Parathyroid adenoma (tissue), 2 donors: ENCODE results near the gene GUCY1A2.

ENCODE experiments used
- H2AFZ ChIP-seq: fragments of 300-600 bp; sonication (generic); one replicate; pipeline ENCODE4 v1.7.0; 2017; ENCODE audit warnings: antibody characterized with exemption, mild to moderate bottlenecking
- H3K27ac ChIP-seq: fragments of 300-600 bp; sonication (generic); one replicate; pipeline ENCODE4 v1.7.0; 2017
- H3K27me3 ChIP-seq: fragments of 300-600 bp; sonication (generic); one replicate; pipeline ENCODE4 v1.7.0; 2017; ENCODE audit warnings: low read length; ENCODE audit not compliant: control insufficient read depth, insufficient read depth
- H3K36me3 ChIP-seq: fragments of 300-600 bp; sonication (generic); one replicate; pipeline ENCODE4 v1.7.0; 2017; ENCODE audit warnings: low read length; ENCODE audit not compliant: control insufficient read depth, insufficient read depth
- H3K4me1 ChIP-seq: fragments of 300-600 bp; sonication (generic); one replicate; pipeline ENCODE4 v1.7.0; 2017; ENCODE audit warnings: control low read depth
- H3K4me2 ChIP-seq: fragments of 300-600 bp; sonication (generic); one replicate; pipeline ENCODE4 v1.7.0; 2017; ENCODE audit warnings: low read length
- H3K4me3 ChIP-seq: fragments of 300-600 bp; sonication (generic); one replicate; pipeline ENCODE4 v1.7.0; 2017; ENCODE audit warnings: low read depth, low read length
- H3K79me2 ChIP-seq: fragments of 300-600 bp; sonication (generic); one replicate; pipeline ENCODE4 v1.7.0; 2017; ENCODE audit warnings: control low read depth
- H3K9ac ChIP-seq: fragments of 300-600 bp; sonication (generic); one replicate; pipeline ENCODE4 v1.7.0; 2017; ENCODE audit warnings: mild to moderate bottlenecking
- H3K9me3 ChIP-seq: fragments of 300-600 bp; sonication (generic); one replicate; pipeline ENCODE4 v1.7.0; 2017; ENCODE audit warnings: low read length; ENCODE audit not compliant: control insufficient read depth
- TF ChIP-seq, protein P1 (sequence below): fragments of 300-600 bp; sonication (generic); IDR thresholded peaks from one replicate; pipeline ENCODE4 v1.7.0; 2017; ENCODE audit warnings: antibody characterized with exemption, mild to moderate bottlenecking
- donor health status: primary hyperparathyroidism.

GUCY1A2 gene

GRCh38 chr11:106728859-106729258 is 289.4 kb downstream of the GUCY1A2 start:
- H3K36me3 ChIP-seq: no peaks in the 10 kb centered on the region
- no peak overlapping the region for H3K27ac ChIP-seq
- no peaks in the 10 kb centered on the region for H3K9me3 ChIP-seq
- H2AFZ ChIP-seq: no peak overlapping the region
- H3K4me2 ChIP-seq: no peak overlapping the region
- no peak overlapping the region for H3K4me3 ChIP-seq
- no peaks in the 10 kb centered on the region for H3K79me2 ChIP-seq
- TF ChIP-seq, protein P1, sequence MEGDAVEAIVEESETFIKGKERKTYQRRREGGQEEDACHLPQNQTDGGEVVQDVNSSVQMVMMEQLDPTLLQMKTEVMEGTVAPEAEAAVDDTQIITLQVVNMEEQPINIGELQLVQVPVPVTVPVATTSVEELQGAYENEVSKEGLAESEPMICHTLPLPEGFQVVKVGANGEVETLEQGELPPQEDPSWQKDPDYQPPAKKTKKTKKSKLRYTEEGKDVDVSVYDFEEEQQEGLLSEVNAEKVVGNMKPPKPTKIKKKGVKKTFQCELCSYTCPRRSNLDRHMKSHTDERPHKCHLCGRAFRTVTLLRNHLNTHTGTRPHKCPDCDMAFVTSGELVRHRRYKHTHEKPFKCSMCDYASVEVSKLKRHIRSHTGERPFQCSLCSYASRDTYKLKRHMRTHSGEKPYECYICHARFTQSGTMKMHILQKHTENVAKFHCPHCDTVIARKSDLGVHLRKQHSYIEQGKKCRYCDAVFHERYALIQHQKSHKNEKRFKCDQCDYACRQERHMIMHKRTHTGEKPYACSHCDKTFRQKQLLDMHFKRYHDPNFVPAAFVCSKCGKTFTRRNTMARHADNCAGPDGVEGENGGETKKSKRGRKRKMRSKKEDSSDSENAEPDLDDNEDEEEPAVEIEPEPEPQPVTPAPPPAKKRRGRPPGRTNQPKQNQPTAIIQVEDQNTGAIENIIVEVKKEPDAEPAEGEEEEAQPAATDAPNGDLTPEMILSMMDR: no peak
- H3K4me1 ChIP-seq: no peaks in the 10 kb centered on the region
- H3K27me3 ChIP-seq: no peaks in the 10 kb centered on the region
- H3K9ac ChIP-seq: no peak overlapping the region

GRCh38 chr11:106728379-106728778 is 289.9 kb downstream of the GUCY1A2 start:
- Histone ChIP-seq H3K4me1 (no peaks in the 10 kb centered on the region), H3K4me2 (no peak overlapping the region), H3K27ac (no peak overlapping the region), H3K36me3 (no peaks in the 10 kb centered on the region), H3K79me2 (no peaks in the 10 kb centered on the region), H3K9me3 (no peaks in the 10 kb centered on the region), H3K4me3 (no peak overlapping the region), H3K27me3 (no peaks in the 10 kb centered on the region), H3K9ac (no peak overlapping the region), H2AFZ (no peak overlapping the region)
- TF ChIP-seq, protein P1: no peak

DNA sequence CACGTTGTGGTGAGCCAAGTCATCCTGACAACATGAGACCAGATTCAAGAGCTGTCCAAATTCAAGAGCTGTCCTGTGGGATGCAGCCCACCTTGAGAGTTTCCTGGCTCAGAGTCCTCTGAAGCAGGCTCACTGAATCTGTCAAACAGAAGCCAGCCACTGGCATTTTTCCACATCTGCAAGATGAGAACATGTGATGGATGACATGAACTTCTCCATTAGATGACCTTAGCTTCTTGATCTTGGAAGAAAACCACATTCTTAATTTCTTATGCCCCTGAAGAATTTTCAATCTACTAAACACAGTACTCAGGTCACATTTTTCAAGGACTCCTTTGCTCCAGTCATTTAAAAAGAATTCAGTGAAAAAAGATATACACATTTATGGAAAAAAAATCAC is 291.0 kb downstream of the GUCY1A2 start:
- Histone ChIP-seq H3K4me1 (no peaks in the 10 kb centered on the region), H3K27me3 (no peaks in the 10 kb centered on the region), H3K9ac (no peak overlapping the region), H3K79me2 (no peaks in the 10 kb centered on the region), H3K27ac (no peak overlapping the region), H3K36me3 (no peaks in the 10 kb centered on the region), H3K4me3 (no peak overlapping the region), H2AFZ (no peak overlapping the region), H3K9me3 (no peaks in the 10 kb centered on the region), H3K4me2 (no peak overlapping the region)
- TF ChIP-seq, protein P1: no peak

DNA sequence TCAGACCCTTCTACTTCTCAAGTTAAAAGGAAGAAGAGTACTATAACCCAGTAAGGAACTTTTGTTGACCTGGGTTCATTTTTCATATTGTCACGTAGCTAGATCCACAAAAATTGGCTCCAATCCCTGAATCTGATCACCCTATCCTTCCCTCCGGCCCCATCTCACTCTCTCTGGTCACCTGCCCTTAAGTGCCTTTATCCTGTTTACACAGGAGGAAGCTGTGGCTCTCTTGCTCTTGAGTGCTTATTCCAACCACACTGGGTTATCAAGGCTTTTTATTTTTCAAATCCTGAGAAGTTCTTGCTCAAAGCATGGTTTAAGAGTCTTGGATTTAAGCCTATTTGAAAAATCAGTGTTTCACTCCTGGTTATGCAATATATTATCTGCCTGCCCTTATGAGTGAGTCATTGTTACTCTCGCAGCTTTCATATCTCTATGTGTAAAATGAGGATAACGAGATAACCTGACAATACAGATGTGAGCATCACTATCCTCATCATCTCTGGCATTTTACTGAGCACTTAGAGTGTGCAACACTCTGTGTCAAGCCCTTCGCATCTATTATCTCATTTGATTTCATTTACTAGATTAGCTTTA is 293.9 kb downstream of the GUCY1A2 start:
- no peaks in the 10 kb centered on the region for H3K27me3 ChIP-seq
- no peaks in the 10 kb centered on the region for H3K79me2 ChIP-seq
- no peaks in the 10 kb centered on the region for H3K4me1 ChIP-seq
- H2AFZ ChIP-seq: no peak overlapping the region
- TF ChIP-seq, protein P1: no peak
- H3K4me3 ChIP-seq: no peak overlapping the region
- no peaks in the 10 kb centered on the region for H3K36me3 ChIP-seq
- no peak overlapping the region for H3K9ac ChIP-seq
- H3K9me3 ChIP-seq: no peaks in the 10 kb centered on the region
- H3K4me2 ChIP-seq: no peak overlapping the region
- H3K27ac ChIP-seq: no peak overlapping the region

DNA sequence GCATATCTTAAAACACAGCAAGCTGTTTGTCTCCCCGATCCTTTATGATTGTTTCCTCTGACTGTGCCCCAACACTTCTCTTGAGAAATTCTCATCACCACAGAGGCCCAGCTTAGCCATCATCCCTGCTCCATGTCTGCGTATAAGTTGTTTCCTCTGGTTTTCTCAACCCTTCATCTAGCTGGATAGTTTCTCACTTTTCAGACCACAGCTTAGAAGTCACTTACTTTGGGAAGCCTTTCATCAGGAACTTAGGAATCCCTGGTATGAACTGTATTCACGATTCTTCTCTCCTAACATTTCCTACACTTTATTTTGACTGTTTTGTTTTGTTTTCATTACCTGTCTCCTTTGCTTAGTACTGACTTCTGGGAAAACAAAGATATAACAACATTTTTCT is 295.2 kb downstream of the GUCY1A2 start:
- no peaks in the 10 kb centered on the region for H3K36me3 ChIP-seq
- no peaks in the 10 kb centered on the region for H3K79me2 ChIP-seq
- H3K4me1 ChIP-seq: no peaks in the 10 kb centered on the region
- H2AFZ ChIP-seq: no peak overlapping the region
- no peaks in the 10 kb centered on the region for H3K27me3 ChIP-seq
- no peaks in the 10 kb centered on the region for H3K9me3 ChIP-seq
- TF ChIP-seq, protein P1: no peak
- H3K9ac ChIP-seq: no peak overlapping the region
- H3K4me3 ChIP-seq: no peak overlapping the region
- no peak overlapping the region for H3K27ac ChIP-seq
- no peak overlapping the region for H3K4me2 ChIP-seq
